PFSK-1 (cell line): Measurements from ENCODE around the gene TRUB1.

Experiments used
- FOXP2 ChIP-seq: optimal IDR thresholded peaks from 2 replicates; pipeline ENCODE3; 2011; ENCODE audit warnings: borderline replicate concordance, control low read depth, inconsistent platforms; ENCODE audit not compliant: insufficient read depth; ENCODE audit errors: extremely low read length, extremely low read depth
- TF ChIP-seq, protein P1 (sequence below), 2 experiments: IDR thresholded peaks; 2 replicates each; pipeline versions ENCODE4 v1.6.1 to v1.8.0; 2011 to 2012; ENCODE audit warnings: low read depth in 2 of 2, low read length in 2 of 2, control low read depth in 1 of 2, inconsistent platforms in 1 of 2, mild to moderate bottlenecking in 1 of 2, moderate library complexity in 1 of 2; ENCODE audit not compliant: insufficient read depth in 1 of 2

DNA sequence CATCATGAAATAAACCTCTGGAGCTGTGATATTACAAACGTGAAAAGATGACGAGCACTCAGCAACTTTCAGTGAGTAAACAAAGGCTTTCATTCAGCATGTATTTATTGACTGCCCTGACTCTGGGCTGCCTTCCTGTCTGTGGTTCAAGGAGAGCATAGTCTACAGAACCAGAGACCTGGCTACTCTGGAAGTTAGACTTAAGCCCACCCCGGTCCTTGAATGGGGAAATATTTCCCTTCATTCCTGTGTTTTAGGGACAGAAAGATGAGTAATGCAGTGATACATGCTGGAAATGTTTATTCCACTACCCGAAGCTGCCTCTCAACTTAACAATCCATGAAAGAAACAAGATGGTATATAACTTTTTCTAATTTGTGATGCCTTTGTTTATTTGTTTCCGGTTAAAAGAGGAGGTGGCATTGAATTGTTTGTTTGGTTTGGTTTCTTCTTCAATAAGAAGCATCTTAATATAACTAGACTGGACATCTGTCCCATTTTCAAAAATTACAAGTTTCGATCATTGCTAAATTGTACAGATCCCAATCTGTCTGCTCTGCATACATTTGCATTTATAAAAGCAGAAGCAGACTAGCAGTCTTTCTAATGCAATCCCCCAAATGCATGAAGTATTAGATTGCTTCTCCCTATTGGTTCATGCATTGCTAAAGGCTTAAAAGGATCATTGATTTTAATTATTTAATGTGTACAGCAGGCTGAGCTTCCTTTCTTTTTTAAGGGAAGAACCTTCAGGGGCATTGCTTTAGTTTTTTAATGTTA is 57.7 kb downstream of the TRUB1 start:
- TF ChIP-seq, protein P1, sequence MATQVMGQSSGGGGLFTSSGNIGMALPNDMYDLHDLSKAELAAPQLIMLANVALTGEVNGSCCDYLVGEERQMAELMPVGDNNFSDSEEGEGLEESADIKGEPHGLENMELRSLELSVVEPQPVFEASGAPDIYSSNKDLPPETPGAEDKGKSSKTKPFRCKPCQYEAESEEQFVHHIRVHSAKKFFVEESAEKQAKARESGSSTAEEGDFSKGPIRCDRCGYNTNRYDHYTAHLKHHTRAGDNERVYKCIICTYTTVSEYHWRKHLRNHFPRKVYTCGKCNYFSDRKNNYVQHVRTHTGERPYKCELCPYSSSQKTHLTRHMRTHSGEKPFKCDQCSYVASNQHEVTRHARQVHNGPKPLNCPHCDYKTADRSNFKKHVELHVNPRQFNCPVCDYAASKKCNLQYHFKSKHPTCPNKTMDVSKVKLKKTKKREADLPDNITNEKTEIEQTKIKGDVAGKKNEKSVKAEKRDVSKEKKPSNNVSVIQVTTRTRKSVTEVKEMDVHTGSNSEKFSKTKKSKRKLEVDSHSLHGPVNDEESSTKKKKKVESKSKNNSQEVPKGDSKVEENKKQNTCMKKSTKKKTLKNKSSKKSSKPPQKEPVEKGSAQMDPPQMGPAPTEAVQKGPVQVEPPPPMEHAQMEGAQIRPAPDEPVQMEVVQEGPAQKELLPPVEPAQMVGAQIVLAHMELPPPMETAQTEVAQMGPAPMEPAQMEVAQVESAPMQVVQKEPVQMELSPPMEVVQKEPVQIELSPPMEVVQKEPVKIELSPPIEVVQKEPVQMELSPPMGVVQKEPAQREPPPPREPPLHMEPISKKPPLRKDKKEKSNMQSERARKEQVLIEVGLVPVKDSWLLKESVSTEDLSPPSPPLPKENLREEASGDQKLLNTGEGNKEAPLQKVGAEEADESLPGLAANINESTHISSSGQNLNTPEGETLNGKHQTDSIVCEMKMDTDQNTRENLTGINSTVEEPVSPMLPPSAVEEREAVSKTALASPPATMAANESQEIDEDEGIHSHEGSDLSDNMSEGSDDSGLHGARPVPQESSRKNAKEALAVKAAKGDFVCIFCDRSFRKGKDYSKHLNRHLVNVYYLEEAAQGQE (IDR thresholded peaks at IDR 0.05; ENCODE audit: insufficient read depth in 1 of 2, low read depth in 2 of 2, low read length in 2 of 2) = no peak
- TF ChIP-seq FOXP2 = no peak
